T47D (cell line): ENCODE results near the gene PDE4B.

ENCODE experiments used
- DNase-seq, 2 experiments: peaks; one replicate each; pipeline versions ENCODE4 v3.0.0 to v3.0.0-alpha.2; 2011 to 2012; ENCODE audit warnings: low read depth in 1 of 2, low spot score in 1 of 2
- JUND ChIP-seq: IDR thresholded peaks from 2 replicates; pipeline ENCODE4 v1.6.1; 2012; ENCODE audit warnings: low read depth
- in situ Hi-C: cut with HindIII; loops from 2 replicates; pipeline ENCODE4 v1.10.0; 2016; ENCODE audit warnings: low sequenced_read_pairs, low pct_unique_long_range_greater_than_20kb

Gene PDE4B

GRCh38 chr1:65792669-65793358, at the start of gene PDE4B:
TSS of gene PDE4B (plus strand) at chr1:65792895.
- TF ChIP-seq JUND = no peak
- in situ Hi-C loops = no loop called here
- DNase-seq = no peak

- in situ Hi-C loops = no loop called here
- TF ChIP-seq JUND = no peak
- DNase-seq = no peak
Observed at GRCh38 chr1:65744731-65745130, 48.0 kb upstream of the PDE4B start.

- TF ChIP-seq JUND = no peak
Observed at GRCh38 chr1:65751961-65752360, 40.7 kb upstream of the PDE4B start.

GRCh38 chr1:65756616-65757015, 36.1 kb upstream of the PDE4B start:
- in situ Hi-C loops = no loop called here
- no peak for TF ChIP-seq JUND
- no peak for DNase-seq

More at GRCh38 chr1:65751961-65752360, 40.7 kb upstream of the PDE4B start:
- in situ Hi-C loops = no loop called here
- DNase-seq = no peak

GRCh38 chr1:65757531-65757930, 35.2 kb upstream of the PDE4B start:
- no peak for DNase-seq
- in situ Hi-C loops = no loop called here
- no peak for TF ChIP-seq JUND

- no peak for DNase-seq
- TF ChIP-seq JUND = no peak
- in situ Hi-C loops = no loop called here
Observed at GRCh38 chr1:65758128-65758527, 34.6 kb upstream of the PDE4B start.

GRCh38 chr1:65759516-65759915, 33.2 kb upstream of the PDE4B start:
- no peak for DNase-seq
- TF ChIP-seq JUND = no peak
- in situ Hi-C loops = no loop called here

GRCh38 chr1:65762081-65762862, 30.4 kb upstream of the PDE4B start:
- in situ Hi-C loops = no loop called here
- DNase-seq = no peak
- TF ChIP-seq JUND = no peak

- no peak for DNase-seq
- no peak for TF ChIP-seq JUND
- in situ Hi-C loops = no loop called here
Observed at GRCh38 chr1:65764052-65764451, 28.6 kb upstream of the PDE4B start.

GRCh38 chr1:65765631-65766030, 27.1 kb upstream of the PDE4B start:
- in situ Hi-C loops = no loop called here
- no peak for TF ChIP-seq JUND

GRCh38 chr1:65769636-65770035, 23.1 kb upstream of the PDE4B start:
- no peak for TF ChIP-seq JUND
- no peak for DNase-seq
- in situ Hi-C loops = no loop called here

More at GRCh38 chr1:65765631-65766030, 27.1 kb upstream of the PDE4B start:
- no peak for DNase-seq

- in situ Hi-C loops = no loop called here
- no peak for TF ChIP-seq JUND
- no peak for DNase-seq
Observed at GRCh38 chr1:65772607-65773006, 20.1 kb upstream of the PDE4B start.

GRCh38 chr1:65773391-65774123, 19.1 kb upstream of the PDE4B start:
- DNase-seq = no peak
- in situ Hi-C loops = no loop called here
- no peak for TF ChIP-seq JUND
